ENCODE data around the gene DISC1.
A peak's percentile ranks its signal among the peaks of the same experiment; 100 is the strongest.

GRCh38 chr1:231724876-231725647 is 98.5 kb downstream of the DISC1 start:
- TF ChIP-seq CTCF (IDR thresholded peaks at IDR 0.05; ENCODE audit: insufficient read depth, low read length, poor library complexity, severe bottlenecking), result peak; percentile 54
- TF ChIP-seq EZH2phosphoT487 (conservative IDR thresholded peaks at IDR 0.05; ENCODE audit: low read length), result no peak
